D721Med (cell line): ENCODE measurements around the gene OXER1.

Experiments used
- DNase-seq: peaks from one replicate; pipeline ENCODE4 v3.0.0; 2011; ENCODE audit warnings: low spot score; ENCODE audit not compliant: insufficient read length
- FAIRE-seq: peaks from 2 replicates; lab custom pipeline; 2011; peaks lifted over from hg19 to GRCh38; lab: Jason Lieb, UNC
- CTCF ChIP-seq: IDR thresholded peaks from 2 replicates; pipeline ENCODE4 v1.5.1; 2012; ENCODE audit warnings: mild to moderate bottlenecking, control low read depth; ENCODE audit not compliant: insufficient read depth; ENCODE audit errors: missing control alignments

Gene OXER1

GRCh38 chr2:42788882-42789281 is 24.9 kb upstream of the OXER1 start:
- no peak for TF ChIP-seq CTCF
- FAIRE-seq (no peak), DNase-seq (no peak)

- DNase-seq (no peak), FAIRE-seq (no peak)
- no peak for TF ChIP-seq CTCF
These were observed 24.5 kb upstream of the OXER1 start for GRCh38 chr2:42788478-42788793.

GRCh38 chr2:42787788-42788477 is 24.0 kb upstream of the OXER1 start:
- DNase-seq (no peak), FAIRE-seq (no peak)
- TF ChIP-seq CTCF, result no peak

GRCh38 chr2:42787424-42787787 is 23.5 kb upstream of the OXER1 start:
- DNase-seq (no peak), FAIRE-seq (no peak)
- no peak for TF ChIP-seq CTCF

- TF ChIP-seq CTCF, result no peak
- DNase-seq, result no peak
- FAIRE-seq, result no peak
These were observed 22.8 kb upstream of the OXER1 start for GRCh38 chr2:42786561-42787345.

- FAIRE-seq, result no peak
- TF ChIP-seq CTCF, result no peak
- DNase-seq, result no peak
These were observed 20.4 kb upstream of the OXER1 start for GRCh38 chr2:42784204-42784880.
